Lung (tissue), 12 donors: ENCODE results near the gene PUS10. TPM values are rescaled to one million over a fixed set of nuclear protein-coding genes. Genes with fewer than 3 reads are reported as not detected.
A peak's percentile ranks its signal among the peaks of the same experiment; 100 is the strongest.

Experiments used
- ATAC-seq: fragments of 200-7000 bp; cut with Tn5 transposase; one replicate; pipeline ENCODE4 v1.9.1; 2020; ENCODE audit warnings: moderate number of reproducible peaks; ENCODE audit not compliant: insufficient read depth, low FRiP score
- DNase-seq, 3 donors: peaks; one replicate each; pipeline ENCODE4 v3.0.0-alpha.2; 2013 to 2017
- H3K27ac ChIP-seq, 2 donors: one replicate each; pipeline ENCODE4 v1.5.1; 2013; ENCODE audit warnings: mild to moderate bottlenecking in 2 of 2, moderate library complexity in 2 of 2, control low read depth in 1 of 2, inconsistent platforms in 1 of 2, low read depth in 1 of 2, low read length in 1 of 2
- H3K27me3 ChIP-seq, 3 donors: one replicate each; pipeline ENCODE4 v1.5.1; 2013; ENCODE audit warnings: low read length in 2 of 3; ENCODE audit not compliant: control insufficient read depth in 3 of 3, insufficient read depth in 3 of 3
- H3K36me3 ChIP-seq, 4 donors: one replicate each; pipeline ENCODE4 v1.5.1; 2013; ENCODE audit warnings: low read length in 4 of 4, mild to moderate bottlenecking in 1 of 4, moderate library complexity in 1 of 4; ENCODE audit not compliant: control insufficient read depth in 4 of 4, insufficient read depth in 4 of 4
- H3K4me1 ChIP-seq, 5 donors: one replicate each; pipeline ENCODE4 v1.5.1; 2013; ENCODE audit warnings: low read length in 5 of 5, mild to moderate bottlenecking in 2 of 5, moderate library complexity in 1 of 5; ENCODE audit not compliant: control insufficient read depth in 5 of 5, insufficient read depth in 5 of 5
- H3K4me3 ChIP-seq: one replicate; pipeline ENCODE4 v1.5.1; 2013; ENCODE audit warnings: mild to moderate bottlenecking, control low read depth, moderate library complexity
- H3K9ac ChIP-seq, 2 donors: one replicate each; pipeline ENCODE4 v1.5.1; 2013; ENCODE audit warnings: low read length in 2 of 2, control low read depth in 1 of 2; ENCODE audit not compliant: insufficient read depth in 1 of 2
- H3K9me3 ChIP-seq, 4 donors: one replicate each; pipeline ENCODE4 v1.5.1; 2013; ENCODE audit warnings: low read length in 3 of 4, mild to moderate bottlenecking in 1 of 4, moderate library complexity in 1 of 4; ENCODE audit not compliant: control insufficient read depth in 4 of 4, insufficient read depth in 3 of 4
- WGBS, 2 donors: extraction: QIAGEN DNeasy Blood & Tissue Kit; methylation state at CpG; one replicate each; pipeline ENCODE4 v1.1.7; 2013; 5-methylcytosine and 5-hydroxymethylcytosine counted together
- polyA plus RNA-seq, 2 donors: library from polyadenylated mRNA; stranded (reverse); fragments of 200-250 nt; gene quantifications; one replicate each; pipeline ENCODE4 v1.2.1, GENCODE V29; 2013
- total RNA-seq, 2 donors: library from RNA; depleted of rRNA in 1 of 2; stranded (reverse); fragments of >200 nt in 1 of 2; gene quantifications; one replicate each; pipeline ENCODE4 v1.2.1, GENCODE V29; 2014 to 2021
- TF ChIP-seq, protein P1 (sequence below): IDR thresholded peaks from 2 replicates; pipeline ENCODE4 v1.5.1; 2012; ENCODE audit warnings: mild to moderate bottlenecking; ENCODE audit errors: control extremely low read depth, extremely low read depth
- donor health status: control.
- donor health status: control.
- donor health status: Bipolar disorder and iron deficiency.
- donor health status: healthy.
- donor health status: DM: yes; HTN: yes; CAD: no.

The PUS10 gene
- total and polyA plus RNA-seq, 4 donors, result 3.4 to 15.8 (median 5.9) TPM

DNA sequence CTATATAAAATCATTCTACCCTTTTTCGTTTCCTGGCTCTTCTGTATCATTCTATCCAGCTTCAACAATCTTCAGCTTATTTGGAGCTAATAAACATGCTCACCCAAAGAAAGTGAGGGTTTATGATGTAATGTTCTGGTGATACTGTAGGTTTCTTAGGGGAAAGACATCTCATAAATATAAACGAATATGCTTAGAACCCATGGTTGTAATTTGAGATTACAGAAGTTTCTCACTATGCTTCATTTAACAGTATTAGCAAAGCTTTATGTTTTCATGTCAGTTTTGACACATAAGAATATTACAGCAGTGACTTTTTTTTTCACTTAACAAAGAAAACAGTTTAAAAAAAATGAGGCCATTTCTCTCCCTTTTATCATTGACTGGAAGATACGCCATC, 12.3 kb downstream of the PUS10 start:
- H3K4me3 ChIP-seq, result no peak overlapping the region
- H3K9me3 ChIP-seq, result no peaks in the 10 kb centered on the region
- H3K4me1 ChIP-seq, result no peaks in the 10 kb centered on the region
- DNase-seq (no peak), ATAC-seq (no peak)
- no peaks in the 10 kb centered on the region for H3K27me3 ChIP-seq
- H3K9ac ChIP-seq, result no peak overlapping the region
- 94 to 98% methylated on average over 3 of the region's 3 CpGs for WGBS, 2 donors
- H3K27ac ChIP-seq, result no peak overlapping the region
- H3K36me3 ChIP-seq, result no peaks in the 10 kb centered on the region
- TF ChIP-seq, protein P1, sequence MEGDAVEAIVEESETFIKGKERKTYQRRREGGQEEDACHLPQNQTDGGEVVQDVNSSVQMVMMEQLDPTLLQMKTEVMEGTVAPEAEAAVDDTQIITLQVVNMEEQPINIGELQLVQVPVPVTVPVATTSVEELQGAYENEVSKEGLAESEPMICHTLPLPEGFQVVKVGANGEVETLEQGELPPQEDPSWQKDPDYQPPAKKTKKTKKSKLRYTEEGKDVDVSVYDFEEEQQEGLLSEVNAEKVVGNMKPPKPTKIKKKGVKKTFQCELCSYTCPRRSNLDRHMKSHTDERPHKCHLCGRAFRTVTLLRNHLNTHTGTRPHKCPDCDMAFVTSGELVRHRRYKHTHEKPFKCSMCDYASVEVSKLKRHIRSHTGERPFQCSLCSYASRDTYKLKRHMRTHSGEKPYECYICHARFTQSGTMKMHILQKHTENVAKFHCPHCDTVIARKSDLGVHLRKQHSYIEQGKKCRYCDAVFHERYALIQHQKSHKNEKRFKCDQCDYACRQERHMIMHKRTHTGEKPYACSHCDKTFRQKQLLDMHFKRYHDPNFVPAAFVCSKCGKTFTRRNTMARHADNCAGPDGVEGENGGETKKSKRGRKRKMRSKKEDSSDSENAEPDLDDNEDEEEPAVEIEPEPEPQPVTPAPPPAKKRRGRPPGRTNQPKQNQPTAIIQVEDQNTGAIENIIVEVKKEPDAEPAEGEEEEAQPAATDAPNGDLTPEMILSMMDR, result no peak

DNA sequence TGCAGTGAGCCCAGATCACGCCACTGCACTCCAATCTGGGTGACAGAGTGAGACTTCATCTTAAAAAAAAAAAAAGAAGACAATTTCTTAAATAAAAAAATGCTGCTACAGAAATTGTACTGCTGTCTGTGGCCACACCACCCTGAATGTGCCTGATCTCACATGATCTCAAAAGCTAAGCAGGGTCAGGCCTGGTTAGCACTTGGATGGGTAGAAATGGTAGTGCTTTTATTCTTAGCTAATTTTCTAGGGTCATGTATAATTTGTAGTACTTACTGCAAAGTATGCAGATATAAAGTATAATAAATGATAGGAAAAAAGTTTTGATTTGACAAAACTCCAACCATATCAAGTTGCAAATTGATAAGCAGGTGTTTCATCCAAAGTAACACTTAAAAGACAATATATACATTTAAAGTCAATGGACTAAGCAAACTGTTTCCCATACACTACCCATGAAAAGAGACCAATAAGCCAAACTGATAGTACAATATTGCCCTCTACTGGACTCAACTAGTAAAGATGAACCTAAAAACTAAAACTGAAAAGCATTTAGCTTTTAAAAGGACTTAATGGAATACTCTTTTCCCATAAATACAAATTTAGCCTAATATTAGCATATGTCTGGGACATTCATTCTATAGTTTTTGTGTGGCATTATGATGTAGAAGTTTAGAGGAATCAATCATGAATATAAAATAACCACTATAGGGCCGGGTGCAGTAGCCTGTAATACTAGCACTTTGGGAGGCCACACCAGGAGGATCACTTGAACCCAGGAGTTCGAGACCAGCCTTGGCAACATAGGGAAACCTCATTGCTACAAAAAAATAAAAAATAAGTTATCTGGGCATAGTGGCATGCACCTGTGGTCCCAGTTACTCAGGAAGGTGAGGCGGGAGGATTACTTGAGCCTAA, 19.2 kb downstream of the PUS10 start:
- no peak overlapping the region for H3K9ac ChIP-seq
- WGBS, 2 donors, result 89 to 95% methylated on average over 4 of the region's 4 CpGs
- ATAC-seq (peak; percentile 62), DNase-seq (peak in 2 of 3 donors; percentile 68 to 77)
- no peaks in the 10 kb centered on the region for H3K9me3 ChIP-seq
- H3K4me1 ChIP-seq, result no peaks in the 10 kb centered on the region
- H3K36me3 ChIP-seq, result peaks cover 0 to 2% (median 0%) of the 10 kb centered on the region in 4 donors
- no peak overlapping the region for H3K27ac ChIP-seq
- no peak overlapping the region for H3K4me3 ChIP-seq
- H3K27me3 ChIP-seq, result no peaks in the 10 kb centered on the region
- TF ChIP-seq, protein P1, result peak; percentile 62

DNA sequence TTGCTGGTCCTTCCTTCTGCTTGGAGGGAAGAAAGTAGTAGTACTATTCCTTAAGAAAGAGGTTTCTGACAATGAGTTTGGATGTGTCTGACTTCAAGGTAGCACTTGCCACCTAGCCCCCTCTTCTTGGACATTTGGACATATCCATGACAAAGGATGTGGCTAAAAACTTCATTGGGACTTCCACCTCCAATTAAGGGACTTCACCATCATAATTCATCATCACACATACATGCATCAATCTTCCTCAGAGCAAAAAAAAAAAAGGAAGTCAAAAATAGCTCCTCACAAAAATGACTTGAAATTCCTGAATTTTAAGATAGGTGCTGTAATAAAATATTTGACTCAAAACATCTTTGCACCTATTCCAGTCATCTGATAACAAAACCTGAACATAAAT, 23.9 kb downstream of the PUS10 start:
- no peaks in the 10 kb centered on the region for H3K27me3 ChIP-seq
- peaks cover 0 to 2% (median 0%) of the 10 kb centered on the region in 5 donors for H3K4me1 ChIP-seq
- TF ChIP-seq, protein P1, result no peak
- peaks cover 0 to 2% (median 0%) of the 10 kb centered on the region in 4 donors for H3K36me3 ChIP-seq
- H3K4me3 ChIP-seq, result no peak overlapping the region
- no peak overlapping the region for H3K9ac ChIP-seq
- DNase-seq (no peak), ATAC-seq (no peak)
- no peak overlapping the region for H3K27ac ChIP-seq
- peaks cover 0 to 5% (median 2%) of the 10 kb centered on the region in 4 donors for H3K9me3 ChIP-seq
